Stimulated activated CD8-positive, alpha-beta memory T cell treated with anti-CD3 and anti-CD28 coated beads, Interleukin-2, amount 100 ng/mL, for 48 hours (primary cell): Measurements from ENCODE around the gene MAPT.
"Not testable (repeated sequence)": the region's sequence is repeated elsewhere in the genome, so short reads cannot be mapped to it uniquely, and the experiment has no call there.

ENCODE experiments used
- DNase-seq, 2 donors: peaks; one replicate each; pipeline ENCODE4 v3.0.0-alpha.2; 2020; ENCODE audit warnings: low read depth in 2 of 2

The MAPT gene

DNA sequence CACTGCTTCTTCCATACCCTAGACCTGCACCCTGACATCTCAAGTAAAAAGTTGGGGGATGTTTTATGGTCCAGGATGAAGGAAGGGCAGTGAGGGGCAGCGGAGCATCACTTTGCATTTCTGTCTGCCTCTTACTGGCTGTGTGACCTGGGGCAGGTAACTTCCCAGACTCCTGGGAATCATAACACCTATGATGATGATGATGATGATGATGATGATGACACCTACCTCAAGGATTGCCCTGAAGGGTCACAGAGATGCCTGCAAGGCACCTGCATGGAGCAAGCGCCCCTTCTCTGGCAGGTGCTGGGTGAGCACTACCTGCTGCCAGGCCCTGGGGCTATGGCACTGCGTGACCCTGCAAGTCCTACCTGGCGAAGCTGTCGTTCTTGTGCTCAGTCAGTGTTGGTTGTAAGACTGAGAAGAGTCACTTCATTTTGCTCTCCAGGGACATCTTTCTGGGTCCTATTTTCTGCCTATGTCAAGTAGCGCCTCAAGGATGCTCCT is 58.5 kb downstream of the MAPT start:
- DNase-seq = no peak

DNA sequence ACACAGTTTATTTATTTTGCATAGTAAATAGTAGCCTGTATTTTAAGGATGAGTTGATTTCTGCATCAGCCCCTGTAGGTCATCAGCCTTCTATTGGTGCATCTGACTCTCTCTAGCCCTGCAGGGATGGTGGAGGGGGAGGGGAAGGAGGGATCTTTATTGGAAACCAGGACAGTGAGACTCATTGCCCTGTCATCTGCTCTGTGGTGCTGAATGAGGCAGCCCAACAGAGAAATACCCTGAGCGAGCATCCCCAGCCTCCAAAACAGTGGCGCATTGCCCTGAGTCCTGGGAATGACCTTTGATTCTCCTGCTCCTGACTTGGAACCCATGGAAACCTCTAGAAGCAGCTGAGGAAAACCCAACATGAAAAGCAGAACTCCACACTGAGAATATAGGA is 59.2 kb downstream of the MAPT start:
- no peak for DNase-seq

DNA sequence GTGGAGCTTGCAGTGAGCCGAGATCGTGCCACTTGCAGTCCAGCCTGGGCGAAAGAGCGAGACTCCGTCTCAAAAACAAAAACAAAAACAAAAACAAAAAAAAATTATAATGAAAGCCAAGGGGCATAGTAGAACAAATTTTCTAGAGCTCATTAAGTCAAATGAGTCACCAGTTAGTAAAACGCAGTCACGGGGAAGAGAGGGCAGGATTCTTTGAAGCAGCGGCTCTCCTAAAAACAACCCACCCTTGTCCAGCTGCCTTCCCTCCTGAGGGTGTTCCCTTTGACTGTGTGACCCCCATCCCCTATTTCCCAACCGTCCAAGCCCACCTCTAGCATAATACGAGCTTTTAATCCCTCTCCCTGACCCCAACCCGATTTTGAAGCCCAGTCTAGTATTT is 60.6 kb downstream of the MAPT start:
- no peak for DNase-seq

DNA sequence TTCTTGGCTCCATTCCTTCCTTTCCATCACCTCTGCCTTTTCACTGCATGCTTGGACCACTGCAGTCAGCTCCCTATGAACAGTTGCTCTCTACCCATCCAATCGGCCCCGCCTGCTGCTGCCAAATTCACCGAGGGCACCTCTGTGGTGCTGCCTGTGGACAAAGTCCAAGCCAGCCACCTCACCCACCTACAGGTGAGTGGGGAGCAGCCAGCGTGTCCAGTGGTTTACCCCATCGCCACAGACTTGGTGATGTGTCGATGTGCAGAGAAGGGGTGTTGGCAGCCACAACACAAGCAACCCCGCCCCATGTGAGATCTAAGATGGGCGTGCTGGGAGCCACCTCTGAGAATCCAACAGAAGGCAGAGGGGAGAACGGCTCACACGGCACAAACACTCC is 61.0 kb downstream of the MAPT start:
- no peak for DNase-seq

DNA sequence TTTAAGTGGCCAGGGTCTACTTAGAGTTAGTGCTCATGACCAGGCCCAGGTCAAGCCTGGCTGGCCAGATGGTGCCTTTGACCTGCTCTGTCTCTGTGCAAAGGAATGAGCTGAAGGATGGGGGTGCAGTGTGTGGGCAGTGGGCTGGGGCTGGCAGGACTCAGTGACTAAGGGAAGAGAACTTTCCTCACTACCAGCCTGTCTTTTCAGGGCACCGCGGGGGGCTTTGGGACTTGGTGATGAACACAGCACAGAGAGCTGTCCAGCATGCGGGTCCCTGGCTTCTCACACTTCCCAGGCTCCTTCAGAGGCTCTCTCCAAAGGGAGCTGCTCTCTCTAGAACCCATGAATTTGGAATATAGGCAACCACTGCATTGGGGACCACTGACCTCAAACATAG is 61.7 kb downstream of the MAPT start:
- no peak for DNase-seq

DNA sequence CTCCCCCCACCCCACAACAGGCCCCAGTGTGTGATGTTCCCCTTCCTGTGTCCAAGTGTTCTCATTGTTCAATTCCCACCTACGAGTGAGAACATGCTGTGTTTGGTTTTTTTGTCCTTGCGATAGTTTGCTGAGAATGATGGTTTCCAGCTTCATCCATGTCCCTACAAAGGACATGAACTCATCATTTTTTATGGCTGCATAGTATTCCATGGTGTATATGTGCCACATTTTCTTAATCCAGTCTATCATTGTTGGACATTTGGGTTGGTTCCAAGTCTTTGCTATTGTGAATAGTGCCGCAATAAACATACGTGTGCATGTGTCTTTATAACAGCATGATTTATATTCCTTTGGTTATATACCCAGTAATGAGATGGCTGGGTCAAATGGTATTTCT is 62.4 kb downstream of the MAPT start:
- DNase-seq = not testable (repeated sequence)

DNA sequence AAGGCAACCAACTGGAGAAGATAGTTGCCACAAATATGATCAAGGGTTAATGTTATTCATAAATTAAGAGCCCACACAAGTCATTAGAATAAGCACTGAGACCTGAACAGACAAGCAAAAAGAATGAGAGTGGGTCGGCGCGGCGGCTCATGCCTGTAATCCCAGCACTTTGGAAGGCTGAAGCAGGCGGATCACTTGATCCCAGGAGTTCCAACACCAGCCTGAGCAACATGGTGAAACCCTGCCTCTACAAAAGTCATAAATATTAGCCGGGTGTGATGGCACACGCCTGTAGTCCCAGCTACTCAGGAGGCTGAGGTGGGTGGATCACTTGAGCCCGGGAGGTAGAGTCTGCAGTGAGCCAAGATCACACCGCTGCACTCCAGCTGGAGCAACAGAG is 64.0 kb downstream of the MAPT start:
- no peak for DNase-seq

DNA sequence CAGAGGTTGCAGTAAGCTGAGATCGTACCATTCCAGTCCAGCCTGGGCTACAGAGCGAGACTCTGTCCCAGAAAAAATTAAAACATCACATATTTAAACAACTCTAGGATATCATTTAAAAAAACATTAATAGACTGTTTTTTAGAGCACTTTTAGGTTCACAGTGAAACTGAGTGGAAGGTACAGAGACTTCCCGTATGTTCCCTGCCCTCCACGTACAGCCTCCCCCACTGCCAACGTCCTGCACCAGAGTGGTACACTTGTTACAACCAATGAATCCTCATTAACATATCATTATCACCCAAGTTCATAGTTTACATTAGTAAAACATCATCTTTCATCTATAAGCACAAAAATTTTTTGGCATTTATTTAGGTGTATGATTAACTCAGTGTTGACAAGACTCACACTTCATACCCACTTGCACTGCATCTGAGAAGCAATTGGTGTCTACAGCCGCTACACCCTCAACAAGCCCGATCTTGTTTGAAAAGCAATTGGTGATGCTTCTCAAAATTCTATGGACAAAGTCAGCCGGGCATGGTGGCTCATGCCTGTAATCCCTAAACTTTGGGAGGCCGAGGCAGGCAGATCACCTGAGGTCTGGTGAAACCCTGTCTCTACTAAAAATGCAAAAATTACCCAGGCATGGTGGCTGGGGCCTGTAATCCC is 64.8 kb downstream of the MAPT start:
- DNase-seq = no peak

DNA sequence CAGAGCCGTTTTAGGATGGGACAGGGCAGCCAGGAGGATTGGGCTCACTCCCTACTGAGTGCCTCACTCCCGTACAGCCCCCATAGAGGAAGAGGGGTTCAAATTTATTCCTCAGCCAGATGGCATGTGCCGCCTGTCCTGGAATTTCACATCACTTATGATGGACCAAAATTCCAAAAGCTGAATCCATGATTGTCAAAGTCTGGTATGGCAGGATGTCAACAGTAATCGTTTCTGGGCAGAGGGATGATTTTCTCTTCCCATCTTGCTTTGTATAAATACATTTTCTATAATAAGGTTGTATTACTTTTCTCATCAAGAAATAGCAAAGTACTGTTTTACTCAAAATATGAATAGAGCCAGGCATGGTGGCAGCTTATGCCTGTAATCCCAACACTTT is 66.0 kb downstream of the MAPT start:
- DNase-seq = no peak

DNA sequence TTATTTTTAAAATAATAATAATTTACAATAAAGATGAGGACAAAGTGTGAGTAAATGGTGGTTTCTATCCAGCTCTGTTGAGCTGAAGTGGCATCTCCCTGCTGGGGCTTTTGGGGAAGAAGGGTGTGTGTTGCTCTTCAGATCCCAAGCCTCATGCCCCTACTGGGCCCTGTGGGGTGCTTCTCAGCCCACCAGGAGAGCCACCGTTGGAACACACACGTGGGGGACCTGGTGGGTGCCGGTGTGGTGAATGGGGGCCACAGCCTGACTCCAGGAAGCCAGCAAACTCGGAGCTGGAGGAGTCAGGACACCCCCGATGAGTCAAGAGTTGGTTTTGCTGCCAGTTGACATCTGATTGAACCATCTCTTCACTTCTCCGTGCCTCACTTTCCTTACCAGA is 66.9 kb downstream of the MAPT start:
- DNase-seq = no peak

DNA sequence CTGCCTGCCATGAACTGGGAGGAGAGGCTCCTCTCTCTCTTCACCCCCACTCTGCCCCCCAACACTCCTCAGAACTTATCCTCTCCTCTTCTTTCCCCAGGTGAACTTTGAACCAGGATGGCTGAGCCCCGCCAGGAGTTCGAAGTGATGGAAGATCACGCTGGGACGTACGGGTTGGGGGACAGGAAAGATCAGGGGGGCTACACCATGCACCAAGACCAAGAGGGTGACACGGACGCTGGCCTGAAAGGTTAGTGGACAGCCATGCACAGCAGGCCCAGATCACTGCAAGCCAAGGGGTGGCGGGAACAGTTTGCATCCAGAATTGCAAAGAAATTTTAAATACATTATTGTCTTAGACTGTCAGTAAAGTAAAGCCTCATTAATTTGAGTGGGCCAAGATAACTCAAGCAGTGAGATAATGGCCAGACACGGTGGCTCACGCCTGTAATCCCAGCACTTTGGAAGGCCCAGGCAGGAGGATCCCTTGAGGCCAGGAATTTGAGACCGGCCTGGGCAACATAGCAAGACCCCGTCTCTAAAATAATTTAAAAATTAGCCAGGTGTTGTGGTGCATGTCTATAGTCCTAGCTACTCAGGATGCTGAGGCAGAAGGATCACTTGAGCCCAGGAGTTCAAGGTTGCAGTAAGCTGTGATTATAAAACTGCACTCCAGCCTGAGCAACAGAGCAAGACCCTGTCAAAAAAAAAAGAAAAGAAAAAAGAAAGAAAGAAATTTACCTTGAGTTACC is 68.0 kb downstream of the MAPT start:
- no peak for DNase-seq

DNA sequence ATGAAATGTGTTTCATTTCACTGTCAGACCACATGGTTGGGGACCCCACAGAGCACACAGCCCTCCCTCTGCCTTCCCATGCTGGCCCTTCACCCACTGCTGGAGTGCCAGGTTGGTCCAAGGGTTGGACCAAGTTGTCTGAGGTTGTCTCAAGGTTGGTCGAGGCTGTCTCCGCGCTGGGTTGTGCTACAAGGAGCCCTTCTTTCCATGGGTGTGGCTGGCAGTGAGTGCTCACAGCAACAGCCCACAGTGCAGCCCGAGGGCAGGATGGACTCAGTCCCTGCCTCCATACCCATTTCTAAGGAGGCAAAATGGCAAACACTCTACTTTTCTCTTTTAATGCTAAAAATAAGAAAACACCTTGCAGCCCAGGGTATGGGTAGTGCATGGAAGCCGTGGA is 68.9 kb downstream of the MAPT start:
- DNase-seq = no peak

DNA sequence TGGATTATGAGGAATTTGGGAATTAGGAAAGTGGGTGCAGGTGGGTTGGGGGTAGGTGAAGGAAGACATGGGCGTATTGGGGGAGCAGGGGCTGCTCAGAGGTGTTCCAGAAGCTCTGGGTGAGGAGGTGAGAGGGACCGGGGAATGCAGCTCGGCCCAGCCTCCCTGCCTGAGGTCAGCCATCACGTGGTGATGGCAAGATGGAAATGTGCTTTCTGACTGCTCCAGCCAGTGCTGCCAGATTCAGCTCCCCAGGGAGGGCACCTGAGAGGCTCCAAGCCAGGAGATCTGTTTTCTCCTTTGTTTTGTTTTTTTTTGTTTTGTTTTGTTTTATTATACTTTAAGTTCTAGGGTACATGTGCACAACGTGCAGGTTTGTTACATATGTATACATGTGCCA is 69.5 kb downstream of the MAPT start:
- DNase-seq = no peak

DNA sequence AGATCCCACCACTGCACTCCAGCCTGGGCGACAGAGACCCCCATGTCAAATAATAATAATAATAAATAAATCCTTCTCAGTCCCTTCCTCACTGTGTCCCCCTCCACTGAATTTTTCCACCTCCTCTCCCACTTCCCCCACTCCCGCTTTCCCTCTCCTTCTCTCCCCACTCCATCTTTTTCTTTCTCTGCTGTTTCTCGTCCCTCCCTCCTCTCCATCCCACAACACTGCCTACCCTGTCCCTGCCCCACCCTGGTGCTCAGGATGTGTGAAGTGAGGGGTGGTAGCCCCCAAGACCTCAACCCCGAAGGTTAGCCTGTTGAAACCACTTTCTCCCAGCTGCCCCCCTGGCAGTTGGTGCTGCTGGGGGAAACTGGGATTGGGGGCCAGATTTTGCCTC is 70.3 kb downstream of the MAPT start:
- DNase-seq = no peak

DNA sequence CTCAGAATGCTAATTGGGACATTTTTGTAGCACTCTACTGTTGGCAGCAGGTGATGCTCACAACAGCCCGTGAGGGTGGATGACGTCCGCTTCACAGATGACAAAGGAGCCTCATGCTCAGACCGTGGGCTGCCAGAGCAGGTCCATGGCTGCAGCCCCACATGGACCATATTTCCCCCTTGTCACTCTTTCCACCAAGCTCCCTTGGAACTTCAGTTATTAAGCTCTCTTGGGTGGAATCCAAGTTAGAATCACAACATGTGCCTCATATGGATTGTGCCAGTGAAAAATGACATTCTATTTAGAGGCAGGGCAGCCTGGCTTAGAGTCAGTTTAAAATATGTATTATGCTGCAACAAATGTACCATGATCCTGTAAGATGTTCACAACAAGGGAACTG is 71.5 kb downstream of the MAPT start:
- no peak for DNase-seq

DNA sequence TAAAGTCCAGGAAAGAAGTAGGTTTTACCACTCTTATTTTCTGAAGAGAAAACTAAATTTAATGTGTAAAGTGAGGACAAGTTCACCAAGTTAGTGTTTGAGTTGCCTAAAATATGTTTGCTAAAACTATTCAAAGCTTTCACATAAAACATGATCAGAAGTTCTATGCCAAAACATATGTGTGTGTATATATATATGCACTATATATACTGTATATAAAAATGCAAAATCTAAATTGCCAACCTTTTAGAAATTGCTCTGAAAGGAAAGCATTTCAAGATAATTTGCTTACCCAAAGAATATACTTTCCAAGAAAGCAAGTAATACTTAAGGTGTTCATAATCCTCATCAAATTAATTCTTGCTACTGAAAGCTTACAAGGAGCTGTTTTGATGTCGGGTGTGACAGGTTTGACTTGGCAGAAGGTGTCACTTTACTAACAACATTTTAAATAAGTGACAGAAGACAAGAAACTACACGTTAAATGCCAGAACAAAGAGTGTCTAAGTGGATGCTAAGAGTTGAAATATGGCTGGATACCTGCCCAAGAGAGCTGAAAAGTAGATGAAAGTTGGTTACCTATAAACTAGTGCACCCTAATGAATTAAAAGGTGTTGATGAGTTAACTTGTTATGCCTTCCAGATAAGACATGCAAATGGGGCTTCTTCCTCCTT is 72.4 kb downstream of the MAPT start:
- DNase-seq = no peak

DNA sequence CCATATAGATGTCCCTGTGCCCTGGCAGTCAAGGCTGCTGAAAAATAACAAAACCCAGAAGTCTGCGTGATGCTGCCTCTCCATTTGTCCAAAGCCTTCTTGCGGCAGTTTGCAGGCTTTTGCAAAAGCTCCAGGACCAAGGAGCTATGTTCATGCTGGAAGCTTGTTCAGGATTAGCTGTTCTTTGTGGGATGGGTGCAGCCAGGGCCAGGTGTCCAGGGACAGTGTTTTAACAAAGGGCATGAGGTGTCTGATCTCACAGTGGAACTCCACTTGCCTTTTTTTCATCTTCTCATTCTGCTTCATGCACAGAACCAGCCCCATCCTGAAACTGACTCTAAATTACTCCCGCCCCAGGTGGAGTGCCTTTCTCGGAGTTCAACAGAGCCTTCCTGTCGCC is 73.0 kb downstream of the MAPT start:
- no peak for DNase-seq

DNA sequence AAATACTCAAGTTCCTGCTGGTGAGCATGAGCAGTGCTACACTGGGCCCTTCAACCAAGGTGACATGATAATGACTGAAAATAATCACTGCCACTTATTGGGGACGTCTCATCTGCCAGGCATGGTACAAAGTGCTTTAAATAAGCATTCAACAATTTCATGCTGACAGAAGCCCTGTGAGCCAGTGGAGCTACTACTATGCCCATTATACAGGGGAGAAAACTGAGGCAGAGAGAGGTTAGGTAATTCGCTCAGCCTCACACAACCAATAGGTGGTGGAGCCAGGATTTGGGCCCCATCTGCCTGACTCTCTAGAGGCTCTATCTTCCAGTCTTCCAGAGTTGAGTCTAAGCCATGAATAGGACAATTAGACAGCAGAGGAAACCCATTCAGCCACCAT is 74.4 kb downstream of the MAPT start:
- no peak for DNase-seq

DNA sequence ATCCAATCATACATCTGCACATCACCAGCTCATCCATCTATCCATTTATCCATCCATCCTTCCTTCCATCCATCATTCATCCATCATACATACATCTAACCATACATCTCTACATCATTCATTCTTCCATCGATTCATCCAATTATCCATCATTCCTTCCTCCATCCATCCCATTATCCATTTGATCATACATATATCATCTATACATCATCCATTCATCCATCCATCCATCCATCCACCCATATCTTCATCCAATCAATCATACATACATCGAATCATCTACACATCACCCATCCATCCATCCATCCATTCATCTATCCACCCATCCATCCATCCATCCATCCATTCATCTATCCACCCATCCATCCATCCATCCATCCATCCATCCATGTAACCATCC is 75.4 kb downstream of the MAPT start:
- DNase-seq = no peak

DNA sequence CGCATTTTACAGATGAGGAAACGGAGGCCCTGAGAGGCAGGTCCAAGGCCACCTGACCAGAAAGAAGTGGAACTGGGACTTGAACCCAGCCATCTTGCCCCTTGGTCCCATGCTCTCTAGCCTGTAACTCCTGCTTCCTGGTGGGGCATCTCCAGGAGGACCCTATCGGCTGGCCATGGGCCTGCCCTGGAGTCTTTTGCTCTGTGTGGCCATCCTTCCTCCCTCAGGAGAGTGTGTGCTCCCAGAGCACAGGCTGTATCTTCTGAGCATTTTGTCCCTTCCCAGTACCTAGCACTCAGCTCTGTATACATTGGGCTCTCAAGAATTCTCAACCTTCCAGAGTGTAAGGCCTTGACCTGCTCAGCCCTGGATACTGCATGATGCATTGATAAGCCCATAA is 76.3 kb downstream of the MAPT start:
- DNase-seq = no peak

DNA sequence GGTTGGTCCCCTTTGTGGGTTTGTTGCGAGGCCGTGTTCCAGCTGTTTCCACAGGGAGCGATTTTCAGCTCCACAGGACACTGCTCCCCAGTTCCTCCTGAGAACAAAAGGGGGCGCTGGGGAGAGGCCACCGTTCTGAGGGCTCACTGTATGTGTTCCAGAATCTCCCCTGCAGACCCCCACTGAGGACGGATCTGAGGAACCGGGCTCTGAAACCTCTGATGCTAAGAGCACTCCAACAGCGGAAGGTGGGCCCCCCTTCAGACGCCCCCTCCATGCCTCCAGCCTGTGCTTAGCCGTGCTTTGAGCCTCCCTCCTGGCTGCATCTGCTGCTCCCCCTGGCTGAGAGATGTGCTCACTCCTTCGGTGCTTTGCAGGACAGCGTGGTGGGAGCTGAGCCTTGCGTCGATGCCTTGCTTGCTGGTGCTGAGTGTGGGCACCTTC is 77.4 kb downstream of the MAPT start:
- DNase-seq = no peak

DNA sequence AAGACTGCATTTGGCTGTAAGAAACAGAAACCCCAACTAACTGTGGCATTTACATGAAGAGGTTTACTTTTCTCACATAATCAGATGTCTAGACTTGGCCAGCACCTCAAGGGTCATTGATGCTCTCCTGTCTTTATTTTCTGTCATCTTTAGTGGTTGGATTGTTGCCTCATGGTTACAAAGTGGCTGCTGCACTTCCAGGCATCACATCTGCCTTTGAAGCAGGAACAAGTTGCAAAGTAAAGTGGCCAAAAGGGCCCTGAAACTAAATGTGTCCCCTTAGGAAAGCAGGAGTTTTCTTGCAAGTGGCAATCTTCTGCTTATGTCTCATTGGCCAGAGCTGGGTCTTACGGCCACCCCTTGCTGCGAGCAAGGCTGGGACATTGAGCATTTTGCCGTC is 78.2 kb downstream of the MAPT start:
- no peak for DNase-seq
